C1 segment of cervical spinal cord (tissue), 14 donors: ENCODE data around the gene ZBTB12.

Experiments used
- DNase-seq, 14 donors: peaks; one replicate each; lab custom pipeline; 2025; lab: John Stamatoyannopoulos, UW

The ZBTB12 gene

DNA sequence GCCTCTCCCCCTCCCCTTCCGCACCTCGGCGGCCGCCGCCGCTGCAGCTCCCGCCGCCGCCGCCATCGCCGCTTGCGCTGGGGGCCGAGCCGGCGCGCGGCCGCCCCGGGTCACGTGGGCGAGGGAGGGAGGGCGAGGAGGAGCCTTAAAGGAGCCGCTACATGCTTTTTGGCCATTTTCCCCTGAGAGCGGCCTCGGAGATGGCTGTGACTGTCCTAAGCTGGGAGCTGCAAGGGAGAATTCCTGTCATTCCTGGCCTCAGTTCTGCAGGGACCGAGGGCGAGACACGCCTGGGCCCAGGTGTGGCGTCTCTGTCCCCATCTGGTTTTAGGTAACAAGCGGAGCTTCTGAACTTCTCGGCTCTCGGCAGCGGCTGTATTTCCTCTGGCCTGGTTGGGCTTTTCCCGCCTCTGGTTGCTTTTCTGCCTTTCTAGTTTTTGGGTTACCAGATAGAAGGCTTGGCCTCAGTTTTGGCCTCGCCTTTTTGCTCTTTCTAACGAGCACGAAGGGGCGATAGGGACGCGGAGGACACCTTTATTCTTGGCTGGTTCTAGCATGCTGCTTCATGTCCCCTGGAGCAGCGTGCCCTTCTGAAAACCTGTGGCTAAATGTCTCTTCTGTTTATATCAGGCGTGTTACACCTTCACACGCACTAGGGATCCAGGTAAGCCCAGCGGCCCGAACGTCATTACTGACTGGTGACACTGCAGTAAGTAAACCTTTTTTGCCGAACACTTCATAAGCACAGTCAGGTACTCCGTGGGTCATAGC is 4.1 kb downstream of the ZBTB12 start, which contains the start of gene EHMT2:
TSS of gene EHMT2 (minus strand) at position 87 of the 771 bp plus-strand sequence. CDS start at position 66, 21 bp downstream.
- DNase-seq = peak; percentile 42 to 91 (median 80)

DNA sequence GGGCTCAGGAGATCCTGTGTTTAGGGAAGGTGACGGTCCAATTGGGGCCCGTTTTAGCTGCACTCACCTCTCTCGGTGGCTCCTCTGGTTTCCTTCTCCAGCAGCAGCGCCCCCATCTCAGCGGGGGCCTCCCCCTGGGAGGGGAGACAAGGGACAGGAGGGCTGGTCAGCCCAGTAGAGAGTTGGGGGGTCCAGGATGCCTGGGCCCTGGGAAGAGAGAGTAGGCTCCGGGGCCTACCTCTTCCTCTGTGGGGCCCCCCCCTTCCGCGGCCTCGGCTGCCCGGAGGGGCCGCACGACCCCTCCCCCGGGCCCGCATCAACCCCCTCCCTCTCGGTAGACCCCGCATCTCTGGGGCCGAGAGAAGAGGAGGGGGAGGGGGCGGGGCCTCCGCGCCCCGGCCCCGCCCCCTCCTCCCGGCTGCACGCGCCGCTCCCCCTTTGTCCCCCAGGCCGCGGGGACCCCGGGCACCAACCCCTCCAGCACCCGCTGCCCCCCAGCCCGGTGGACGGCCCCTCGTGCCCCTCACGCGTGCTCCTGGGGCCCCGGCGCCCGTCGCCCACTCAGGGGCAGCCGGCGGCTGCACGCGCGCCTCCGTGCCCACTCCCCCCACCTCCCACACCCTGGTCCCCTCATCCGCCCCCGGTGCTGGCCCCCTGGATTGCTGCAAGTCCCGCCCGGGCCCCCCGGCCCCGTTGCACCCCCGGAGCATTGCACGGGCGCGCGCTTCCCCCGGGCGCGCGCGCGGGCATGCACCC is 4.9 kb downstream of the ZBTB12 start:
- peak in 1 of 14 donors; percentile 28 for DNase-seq

DNA sequence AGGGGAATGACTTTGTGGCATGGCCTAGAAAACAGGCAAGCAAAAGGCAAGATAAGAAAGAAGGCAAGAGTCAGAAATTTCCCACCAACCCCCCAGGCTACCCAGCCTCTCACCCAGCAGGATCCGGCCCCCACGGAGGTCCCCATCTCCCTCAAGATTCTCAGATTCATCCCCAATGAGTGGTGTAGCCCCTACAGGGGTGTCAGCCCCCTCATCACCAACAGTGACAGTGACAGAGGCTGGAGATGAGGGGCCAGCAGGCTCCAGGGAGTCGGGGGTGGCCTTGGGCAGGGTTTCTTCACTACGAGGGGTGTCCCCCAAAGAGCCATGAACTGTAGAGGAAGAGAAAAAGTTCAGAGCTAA is 5.4 kb downstream of the ZBTB12 start:
- no peak for DNase-seq

DNA sequence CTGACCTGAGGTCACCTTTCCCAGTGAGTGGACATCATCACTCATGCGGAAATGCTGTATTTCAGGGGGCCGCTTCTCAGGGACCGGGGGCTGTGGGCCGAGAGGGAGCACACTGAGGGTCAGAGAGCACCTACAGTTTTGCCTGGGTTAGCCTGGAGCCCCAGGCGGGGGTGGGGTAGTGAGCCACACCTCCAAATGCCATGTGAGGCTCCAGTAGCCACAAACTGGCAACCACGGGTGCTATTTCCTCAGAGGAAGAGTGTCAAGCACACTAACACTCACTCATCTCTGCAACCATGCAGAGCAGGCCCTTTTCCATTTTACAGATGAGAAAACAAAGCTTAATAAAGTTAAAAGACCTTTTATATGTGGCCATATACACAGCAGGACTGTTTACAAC is 9.1 kb downstream of the ZBTB12 start:
- no peak for DNase-seq

DNA sequence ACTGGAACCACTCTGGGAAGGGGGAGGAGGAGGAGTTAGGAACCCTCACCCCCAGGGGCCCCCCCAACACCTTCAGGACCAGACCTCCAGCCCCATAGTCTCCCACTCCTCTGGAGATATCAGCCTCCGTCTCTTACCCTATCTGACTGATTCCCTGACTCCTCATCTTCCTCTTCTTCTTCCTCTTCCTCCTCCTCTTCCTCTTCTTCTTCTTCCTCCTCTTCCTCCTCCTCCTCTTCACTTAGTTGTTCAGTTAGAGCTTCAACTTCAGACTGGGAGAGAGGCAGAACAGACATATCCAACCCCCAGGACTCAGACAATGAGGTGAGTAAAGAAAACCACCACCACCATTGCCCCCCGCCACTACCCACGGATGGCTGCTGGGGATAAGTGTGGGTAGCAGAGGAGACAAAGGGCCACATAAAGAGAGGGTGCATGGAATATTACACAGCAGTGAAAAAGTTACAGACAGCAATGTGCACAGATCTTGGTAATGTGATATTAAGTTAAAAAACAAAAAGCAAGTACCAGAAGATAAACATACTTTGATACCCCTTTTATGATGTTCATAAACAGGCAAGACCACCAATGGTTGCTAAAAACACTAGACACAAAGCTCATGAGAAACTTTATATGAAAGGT is 12.4 kb downstream of the ZBTB12 start:
- DNase-seq = no peak

DNA sequence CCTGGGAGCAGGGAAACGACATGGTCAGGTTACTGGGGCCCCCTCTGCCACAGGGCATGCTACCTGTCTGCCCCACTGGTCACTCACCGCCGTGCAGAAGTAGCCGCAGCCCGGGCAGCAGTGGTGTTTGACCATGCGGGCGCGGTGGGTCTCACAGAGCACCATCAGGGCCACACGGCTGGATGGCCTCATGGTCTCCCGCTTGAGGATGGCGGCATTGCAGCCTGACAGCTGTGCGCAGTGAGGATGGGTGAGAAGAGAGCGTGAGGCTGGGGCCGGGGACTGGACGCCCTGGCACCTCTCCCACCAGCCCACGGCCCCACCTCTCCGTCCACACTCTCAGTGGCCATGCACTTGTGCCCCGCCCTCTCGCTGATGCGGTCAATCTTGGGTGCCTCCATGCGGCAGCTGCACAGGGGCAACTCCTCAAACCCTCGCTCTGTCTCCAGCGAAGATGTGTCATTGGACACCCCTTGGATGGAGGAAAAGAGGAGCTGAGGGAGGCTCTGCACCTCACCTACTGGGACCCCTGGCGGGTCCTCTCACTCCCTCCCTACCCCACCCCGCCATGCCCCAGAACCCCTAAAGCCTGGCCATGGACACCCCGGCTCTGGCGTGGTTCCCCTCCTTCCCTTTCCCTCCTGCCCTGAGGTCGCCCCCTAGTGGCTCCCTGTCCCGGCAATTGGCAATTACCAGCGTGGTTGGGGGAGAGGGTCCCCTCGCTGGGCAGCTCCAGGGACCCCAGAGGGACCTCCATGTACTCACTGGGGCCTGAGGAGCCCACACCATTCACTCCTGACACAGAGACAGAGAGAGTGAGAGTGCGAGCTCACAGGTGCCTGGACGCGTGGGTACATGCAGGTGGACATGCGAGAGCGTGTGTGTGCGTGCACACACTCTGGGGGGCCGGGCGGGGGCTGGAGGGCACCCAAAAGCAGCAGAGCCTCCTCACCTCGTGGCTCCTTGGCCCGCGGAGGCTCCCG is 13.3 kb downstream of the ZBTB12 start:
- no peak for DNase-seq

DNA sequence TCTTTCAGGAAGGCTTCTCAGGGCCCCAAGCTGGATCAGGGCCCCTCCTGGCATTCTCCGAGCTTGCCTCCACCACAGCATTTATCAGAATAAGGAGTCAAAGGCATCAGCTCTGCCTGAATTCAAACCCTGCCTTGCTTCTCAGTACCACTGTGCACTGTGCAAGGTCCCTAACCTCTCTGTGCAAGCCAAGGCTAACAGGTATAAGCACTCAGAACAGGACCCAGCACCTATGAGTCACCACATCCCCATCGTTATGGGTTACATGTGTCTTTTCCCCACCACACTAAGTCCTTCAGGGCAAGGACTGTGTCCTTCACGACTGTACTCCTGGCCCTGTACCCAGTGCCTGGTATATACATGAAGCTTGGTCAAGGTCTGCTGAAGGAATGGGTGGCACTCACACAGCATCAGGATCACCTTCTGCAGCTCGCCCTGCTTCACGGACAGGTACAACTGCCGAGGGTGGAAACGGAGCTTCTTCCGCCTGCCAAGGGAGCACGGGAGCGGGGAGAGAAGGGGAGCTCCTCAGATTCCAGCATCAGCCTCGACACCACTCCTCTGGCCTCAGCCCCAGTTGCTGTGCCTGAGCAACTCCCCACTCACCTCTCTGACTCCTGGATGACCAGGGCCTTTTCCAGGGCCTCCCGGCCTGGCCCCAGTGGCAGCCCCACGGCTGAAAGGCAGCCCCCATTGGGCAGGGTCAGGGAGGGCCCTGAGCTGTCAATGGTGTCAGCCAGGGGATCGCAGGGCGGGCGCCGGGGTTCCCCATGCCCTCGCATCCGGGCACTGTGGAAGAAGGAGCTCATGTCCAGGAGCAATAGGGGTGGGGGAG is 14.5 kb downstream of the ZBTB12 start:
- no peak for DNase-seq

DNA sequence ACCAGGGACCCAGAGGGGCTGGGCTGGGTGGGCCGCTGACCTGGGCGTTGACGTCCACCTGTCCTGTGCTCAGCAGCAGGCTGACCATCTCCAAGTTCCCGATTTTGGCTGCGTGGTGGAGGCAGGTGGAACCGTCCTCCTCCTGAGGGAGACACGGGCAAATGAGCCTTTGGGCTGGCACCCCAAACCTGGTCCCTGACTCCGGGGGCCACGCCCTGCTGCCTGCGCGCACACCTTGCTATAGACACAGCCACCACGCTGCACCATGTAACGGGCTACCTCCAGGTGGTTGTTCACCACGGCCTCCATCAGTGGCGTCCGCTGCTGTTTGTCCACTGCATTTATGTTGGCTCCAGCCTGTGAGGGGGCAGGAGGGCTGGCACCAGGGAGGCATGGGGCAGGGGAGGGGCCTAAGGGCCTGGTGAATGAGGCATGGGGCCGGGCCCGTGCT is 15.3 kb downstream of the ZBTB12 start:
- DNase-seq = no peak

DNA sequence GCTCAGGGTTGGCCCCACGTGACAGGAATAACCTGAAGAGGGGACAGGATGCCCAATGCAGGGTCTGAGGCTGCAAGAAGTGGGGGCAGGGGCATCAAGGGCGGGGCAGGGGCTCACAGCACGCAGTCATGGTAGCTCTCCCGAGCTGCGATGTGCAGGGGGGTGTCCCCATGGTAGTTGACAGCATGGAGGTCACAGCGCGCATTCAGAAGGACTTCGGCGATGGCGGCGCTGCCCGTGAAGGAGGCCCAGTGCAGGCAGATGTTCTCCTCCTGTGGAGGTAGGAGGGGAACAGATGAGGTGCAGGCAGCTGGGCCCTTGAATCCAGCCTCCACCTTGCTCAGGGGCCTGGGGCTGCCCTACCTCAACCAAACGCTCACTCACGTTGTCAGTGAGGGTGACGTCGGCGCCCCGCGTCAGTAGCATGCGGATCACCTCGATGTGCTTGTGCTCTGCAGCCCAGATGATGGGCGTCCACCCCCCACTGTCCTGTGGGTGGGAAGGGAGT is 17.3 kb downstream of the ZBTB12 start:
- no peak for DNase-seq

DNA sequence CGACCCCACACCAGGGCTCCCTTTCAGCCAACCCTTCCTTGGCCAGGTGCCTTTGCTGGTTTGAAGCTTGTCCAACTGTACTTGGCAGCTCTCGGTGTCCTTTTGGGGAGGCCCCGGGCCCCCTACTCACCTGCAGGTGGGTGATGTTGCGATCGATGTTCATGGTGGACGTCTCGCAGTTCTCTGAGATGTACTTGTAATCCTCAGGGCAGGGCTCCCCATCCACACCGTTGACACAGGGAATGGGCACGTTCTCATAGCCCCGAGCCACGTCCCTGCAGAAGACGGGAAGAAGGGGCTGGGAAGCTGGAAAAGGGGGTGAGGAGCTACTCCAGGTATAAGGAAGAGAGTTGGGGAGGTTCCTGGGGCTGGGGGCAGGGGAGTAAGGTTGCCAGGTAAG is 18.2 kb downstream of the ZBTB12 start:
- DNase-seq = no peak

DNA sequence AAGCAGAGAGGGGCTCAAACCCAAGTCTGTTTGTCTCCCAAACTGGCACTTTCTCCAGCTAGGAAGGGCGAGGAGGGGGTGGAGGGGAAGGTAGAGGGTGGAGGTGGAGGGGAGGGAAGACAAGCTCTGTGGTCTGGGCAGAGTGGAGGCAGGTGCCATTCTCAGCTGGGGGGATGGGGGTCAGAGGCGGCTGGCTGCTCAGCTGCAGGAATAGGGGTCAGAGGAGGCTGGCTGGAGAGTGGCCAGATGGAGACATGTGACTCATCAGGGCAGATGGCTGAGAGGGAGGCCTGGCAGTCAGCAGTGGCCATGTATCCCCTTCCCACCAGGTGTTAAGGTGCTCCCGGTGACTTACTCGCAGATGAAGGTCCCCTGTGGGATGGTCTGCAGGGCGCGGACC is 19.5 kb downstream of the ZBTB12 start:
- no peak for DNase-seq

DNA sequence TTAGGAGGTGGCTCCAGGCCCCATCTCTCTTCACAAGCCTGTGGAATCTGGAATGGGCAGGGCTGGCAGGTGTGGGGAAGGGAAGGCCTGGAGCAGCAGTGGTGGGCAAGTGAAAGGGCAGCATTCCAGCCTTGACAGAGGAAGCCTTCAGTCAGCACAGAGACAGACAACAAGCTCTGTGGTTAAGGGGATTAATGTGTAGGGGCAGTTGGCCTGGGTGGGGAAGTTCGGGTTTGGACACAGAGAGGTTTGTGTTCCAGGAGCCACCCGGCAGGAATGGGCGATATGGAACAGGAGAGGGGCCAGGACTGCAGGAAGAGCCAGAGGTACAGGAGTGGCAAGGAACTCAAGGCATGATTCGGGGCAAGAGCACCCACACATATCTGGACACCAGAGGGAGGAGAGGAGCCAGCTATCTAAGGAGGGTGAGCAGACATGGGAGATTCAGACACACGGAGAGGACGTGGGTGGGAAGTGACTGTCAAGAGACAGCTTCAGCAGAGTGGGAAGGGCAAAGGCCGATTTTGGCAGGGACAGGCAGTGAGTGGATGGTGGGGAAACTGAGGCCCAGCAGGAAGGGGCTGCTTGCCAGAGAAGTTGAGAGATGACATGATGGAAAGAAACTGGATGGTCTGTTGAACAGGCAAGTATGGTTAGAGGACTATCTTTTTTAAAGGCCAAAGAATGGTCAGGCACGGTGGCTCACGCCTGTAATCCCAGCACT is 20.6 kb downstream of the ZBTB12 start:
- DNase-seq = no peak

DNA sequence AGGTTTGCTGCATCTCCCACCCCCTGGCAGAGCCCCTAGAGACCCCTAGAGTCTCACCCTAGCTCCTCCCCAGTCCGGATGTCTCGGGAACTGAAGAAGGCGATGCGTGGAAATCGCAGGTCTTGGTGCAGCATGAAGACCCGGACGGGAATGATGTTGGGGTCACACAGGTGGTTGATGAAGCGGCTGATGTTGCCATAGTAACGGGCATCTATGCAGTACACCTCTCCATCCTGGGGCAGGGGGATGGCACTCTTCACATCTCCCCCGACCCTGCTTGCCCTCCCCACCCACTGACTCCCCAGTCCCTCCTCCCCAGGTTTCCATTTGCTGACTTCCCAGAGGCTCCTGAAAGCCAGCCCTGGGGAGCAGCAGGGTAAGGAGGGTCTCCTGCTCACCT is 21.3 kb downstream of the ZBTB12 start:
- DNase-seq = no peak

DNA sequence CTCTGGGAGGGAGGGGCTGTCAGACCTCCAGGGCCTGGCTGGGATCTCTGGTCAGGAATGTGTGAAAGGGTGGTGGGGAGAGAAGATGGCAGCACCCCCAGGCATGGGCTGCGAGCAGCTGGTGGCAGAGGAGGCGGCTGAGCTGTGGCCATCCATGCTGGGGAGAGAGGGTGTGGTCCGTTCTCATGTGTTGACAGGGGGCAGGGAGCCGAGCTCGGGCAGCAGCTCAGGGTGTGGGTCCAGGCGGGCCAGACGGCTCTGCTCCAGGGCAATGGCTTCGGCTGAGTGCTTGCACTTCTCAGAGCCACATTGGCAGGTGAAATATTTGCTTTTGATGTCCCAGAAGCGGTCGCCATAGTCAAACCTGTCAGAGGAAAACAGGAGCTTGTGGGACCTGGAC is 22.0 kb downstream of the ZBTB12 start:
- DNase-seq = no peak

DNA sequence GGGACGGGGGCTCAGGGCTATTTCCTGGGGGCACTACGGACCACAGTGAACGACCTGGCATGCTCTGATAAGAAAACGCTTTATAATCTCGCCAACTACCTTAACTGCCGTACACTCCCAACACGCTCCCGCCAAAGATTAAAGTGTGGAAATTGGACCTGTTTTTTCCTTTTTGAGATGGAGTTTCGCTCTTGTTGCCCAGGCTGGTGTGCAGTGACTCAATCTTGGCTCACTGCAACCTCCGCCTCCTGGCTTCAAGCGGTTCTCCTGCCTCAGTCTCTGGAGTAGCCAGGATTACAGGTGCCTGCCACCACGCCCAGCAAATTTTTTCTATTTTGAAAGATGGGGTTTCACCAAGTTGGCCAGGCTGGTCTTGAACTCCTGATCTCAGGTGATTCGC is 22.7 kb downstream of the ZBTB12 start:
- no peak for DNase-seq

DNA sequence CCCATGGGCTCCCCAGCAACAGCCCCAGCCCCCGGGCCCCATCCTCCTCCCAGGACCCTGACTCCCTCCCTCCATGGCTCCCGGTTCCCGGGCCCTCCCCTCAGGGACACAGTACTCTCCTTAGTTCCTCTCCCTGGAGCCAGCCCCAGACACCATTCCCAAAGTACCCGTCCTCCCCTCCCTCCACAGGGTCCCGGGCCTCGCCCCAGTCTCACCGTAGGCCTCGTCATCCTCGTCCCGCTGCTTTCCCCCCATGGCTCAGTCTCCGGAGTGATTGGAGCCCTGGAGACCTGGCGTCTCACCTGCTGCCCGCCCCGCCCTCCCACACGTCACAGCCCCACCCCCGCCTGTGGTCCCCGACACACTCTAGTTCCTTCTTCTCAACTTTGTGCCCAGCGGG is 23.2 kb downstream of the ZBTB12 start, which contains the start of gene SLC44A4:
TSS of gene SLC44A4 (minus strand) at position 272 of the 400 bp plus-strand sequence. CDS start at position 255, 17 bp downstream.
- no peak for DNase-seq

DNA sequence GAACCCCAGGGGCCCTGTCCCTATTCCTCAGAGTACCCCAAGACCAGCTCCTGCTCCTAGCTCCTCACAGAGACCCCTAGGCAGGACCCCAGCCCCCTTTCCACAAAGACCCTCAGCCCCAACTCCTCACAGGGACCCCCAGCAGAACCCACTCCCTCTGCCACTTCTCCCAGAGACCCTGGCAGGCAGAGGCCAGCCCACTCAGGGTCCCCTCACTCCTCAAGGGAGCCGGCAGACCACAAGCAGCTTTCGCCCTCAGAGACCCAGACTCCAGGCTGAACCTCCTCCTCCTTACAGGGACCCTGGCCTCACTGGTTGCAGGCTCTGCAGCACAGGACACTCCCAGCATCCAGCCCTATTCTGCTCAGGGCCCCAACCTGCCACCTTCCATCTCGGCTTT is 23.7 kb downstream of the ZBTB12 start:
- no peak for DNase-seq

DNA sequence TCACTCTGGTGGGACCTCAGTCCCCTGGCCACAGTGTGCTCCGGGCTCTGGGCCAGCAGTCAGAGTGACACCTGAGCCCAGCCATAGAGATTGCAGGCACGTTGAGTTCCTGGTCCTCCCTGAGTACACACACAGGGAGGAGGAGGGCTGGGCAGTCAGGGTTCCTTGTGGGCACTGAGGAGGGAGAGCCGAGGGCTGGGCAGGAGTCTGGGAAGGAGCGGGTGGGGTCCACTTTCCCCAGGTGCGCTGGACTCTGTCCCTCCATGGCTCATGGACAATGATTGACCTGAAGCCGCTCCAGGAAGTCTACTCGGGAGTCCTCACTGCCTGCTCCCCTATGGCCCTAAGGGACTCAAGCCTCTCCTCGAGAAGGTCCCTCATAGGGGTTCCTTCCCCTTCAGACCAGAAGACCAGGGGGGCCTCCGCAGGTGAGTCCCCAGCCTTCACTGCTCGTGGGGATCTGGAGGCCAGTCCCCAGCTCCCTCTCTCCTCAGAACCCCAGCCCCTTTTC is 24.2 kb downstream of the ZBTB12 start:
- no peak for DNase-seq

DNA sequence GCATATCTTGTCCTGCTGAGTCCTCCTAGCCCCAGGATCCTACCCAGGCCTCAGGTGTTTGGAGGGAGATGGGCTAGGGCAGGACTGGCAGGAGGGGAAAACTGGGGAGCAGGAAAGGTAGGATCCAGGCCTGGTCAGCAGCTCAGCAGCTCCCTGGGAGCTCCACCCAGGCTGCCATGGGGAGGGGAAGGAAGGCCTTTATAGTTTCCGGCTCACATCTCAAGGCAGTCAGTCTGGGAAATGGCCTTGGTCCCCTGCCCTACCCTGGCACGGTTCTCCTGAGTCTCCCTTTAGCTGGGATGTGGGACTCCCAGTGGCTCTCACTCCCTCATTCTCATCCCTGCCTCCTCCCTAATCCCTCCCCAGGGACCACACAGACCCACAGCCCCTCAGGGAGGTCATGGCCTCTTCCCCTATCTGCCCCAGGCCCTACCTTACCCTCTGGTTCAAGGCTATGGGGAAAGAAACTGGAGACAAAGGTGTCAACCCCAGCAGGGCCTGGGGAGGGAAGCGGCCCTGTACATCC is 24.7 kb downstream of the ZBTB12 start:
- DNase-seq = no peak
